H1 (cell line): Measurements from ENCODE around the gene ZRANB3. TPM values are rescaled to one million over a fixed set of nuclear protein-coding genes. Genes with fewer than 3 reads are reported as not detected.

Experiments used
- ASH2L ChIP-seq: fragments of 200-600, 300-600 bp; sonication (generic); IDR thresholded peaks from one replicate; pipeline ENCODE4 v1.7.1; 2017; ENCODE audit warnings: low read length
- CHD7 ChIP-seq: fragments of 300-600 bp; sonication (generic); IDR thresholded peaks from 2 replicates; pipeline ENCODE4 v1.7.1; 2012; ENCODE audit warnings: low read length, moderate library complexity, mild to moderate bottlenecking, inconsistent platforms; ENCODE audit not compliant: insufficient replicate concordance
- YY1 ChIP-seq: IDR thresholded peaks from 2 replicates; pipeline ENCODE4 v1.6.1; 2011; ENCODE audit warnings: low read depth, mild to moderate bottlenecking, low read length
- polyA plus RNA-seq, 7 experiments: library from polyadenylated mRNA; depleted of rRNA in 3 of 7; stranded (reverse) in 5 of 7; unstranded in 2 of 7; fragments of >200 nt in 5 of 7; fragments of 200-250 nt in 2 of 7; gene quantifications; 1 replicate in 5 of 7; 2 replicates in 1 of 7; 4 replicates in 1 of 7; pipeline versions ENCODE4 v1.2.1 to v1.2.3, GENCODE V29; 2011 to 2013; ENCODE audit warnings: missing spikeins in 2 of 7, mixed read lengths in 2 of 7
- total RNA-seq: library from RNA; stranded (reverse); fragmentation: NEBNext Ultra II Directional; extraction: Animal tissue kit (Norgen Biotek cat#: 25700); gene quantifications from 2 replicates; pipeline ENCODE4 v1.2.1, GENCODE V29; 2021
- TF ChIP-seq, protein P1 (sequence below): IDR thresholded peaks from 2 replicates; pipeline ENCODE4 v1.6.1; 2011; ENCODE audit warnings: low read length, improper control_type of control experiment

ZRANB3 gene
- total and polyA plus RNA-seq, 2 of the 8 experiments (the other 6 are each of a cell fraction or from before 2014, with no cell fraction given): 4.5 to 19.3 TPM

DNA sequence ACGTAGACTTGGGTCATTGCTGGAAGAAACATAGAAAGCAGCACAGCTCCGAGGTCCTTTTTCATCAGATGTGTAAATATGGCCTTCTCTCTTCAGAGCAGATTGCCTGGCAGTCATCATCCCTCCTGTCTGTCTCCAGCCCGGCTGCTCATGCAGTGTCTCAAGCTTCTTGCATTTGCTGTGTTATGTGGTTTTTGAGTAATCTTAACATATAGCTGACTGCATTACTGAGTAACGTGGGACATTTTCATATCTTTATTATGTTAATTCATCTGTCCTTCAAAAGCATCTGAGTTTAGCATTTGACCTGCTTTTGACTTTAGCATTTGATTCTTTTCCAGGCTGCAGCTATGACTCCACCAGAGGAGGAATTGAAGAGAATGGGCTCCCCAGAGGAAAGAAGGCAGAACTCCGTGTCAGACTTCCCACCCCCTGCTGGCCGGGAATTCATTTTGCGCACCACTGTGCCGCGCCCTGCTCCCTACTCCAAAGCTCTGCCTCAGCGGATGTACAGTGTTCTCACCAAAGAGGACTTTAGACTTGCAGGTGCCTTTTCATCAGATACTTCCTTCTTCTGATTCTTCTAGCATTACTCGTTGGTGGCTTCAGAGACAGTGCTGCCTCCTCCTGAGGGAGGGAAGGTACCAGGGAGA lies 362.7 kb downstream of the ZRANB3 start (continued):
- TF ChIP-seq CHD7: no peak
- TF ChIP-seq, protein P1, sequence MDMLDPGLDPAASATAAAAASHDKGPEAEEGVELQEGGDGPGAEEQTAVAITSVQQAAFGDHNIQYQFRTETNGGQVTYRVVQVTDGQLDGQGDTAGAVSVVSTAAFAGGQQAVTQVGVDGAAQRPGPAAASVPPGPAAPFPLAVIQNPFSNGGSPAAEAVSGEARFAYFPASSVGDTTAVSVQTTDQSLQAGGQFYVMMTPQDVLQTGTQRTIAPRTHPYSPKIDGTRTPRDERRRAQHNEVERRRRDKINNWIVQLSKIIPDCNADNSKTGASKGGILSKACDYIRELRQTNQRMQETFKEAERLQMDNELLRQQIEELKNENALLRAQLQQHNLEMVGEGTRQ: no peak
- no peak for TF ChIP-seq ASH2L
- no peak for TF ChIP-seq YY1
